OCI-LY7 (cell line): Measurements from ENCODE around the gene SMURF1. TPM values are rescaled to one million over a fixed set of nuclear protein-coding genes. Genes with fewer than 3 reads are reported as not detected.

ENCODE experiments used
- BruUV-seq: library from RNA; stranded (reverse); fragments of 400-500 nt; replicated peaks from 2 replicates; lab custom pipeline; 2021; lab: Mats Ljungman, UMichigan
- CTCF ChIA-PET: fragments of 300-600 bp; sonication (Branson Sonifier 250); formaldehyde crosslinking; loops from one replicate; lab custom pipeline; 2022; ENCODE audit warnings: antibody characterized with exemption; ENCODE audit not compliant: unreplicated experiment; lab: Charles Lee
- POLR2A ChIA-PET: fragments of 300-600 bp; sonication (Branson Sonifier 250); formaldehyde crosslinking; loops from one replicate; lab custom pipeline; 2022; ENCODE audit warnings: antibody characterized with exemption; lab: Charles Lee
- DNase-seq: peaks from one replicate; pipeline ENCODE4 v3.0.0-alpha.2; 2015; ENCODE audit warnings: low spot score
- H2AFZ ChIP-seq: fragments of 200-600 bp; sonication (generic), shearing (Covaris generic); 2 replicates; pipeline ENCODE4 v1.6.1; 2014; ENCODE audit warnings: mild to moderate bottlenecking, antibody characterized with exemption, low read length, moderate library complexity
- H3K27ac ChIP-seq: fragments of 200-600 bp; sonication (generic); 2 replicates; pipeline ENCODE4 v1.5.1; 2014; ENCODE audit warnings: mixed run types, low read depth, mild to moderate bottlenecking, moderate library complexity, low read length, inconsistent platforms; ENCODE audit not compliant: poor library complexity, severe bottlenecking
- H3K36me3 ChIP-seq: fragments of 200-600 bp; sonication (generic); 2 replicates; pipeline ENCODE4 v1.6.1; 2014; ENCODE audit warnings: mild to moderate bottlenecking, antibody characterized with exemption, low read length, moderate library complexity, mixed read lengths; ENCODE audit not compliant: insufficient read depth
- H3K4me1 ChIP-seq: fragments of 200-600 bp; sonication (generic); 2 replicates; pipeline ENCODE4 v1.5.1; 2014; ENCODE audit warnings: mild to moderate bottlenecking, low read length; ENCODE audit not compliant: insufficient read depth, poor library complexity, severe bottlenecking
- H3K4me2 ChIP-seq: fragments of 200-600 bp; sonication (generic); 2 replicates; pipeline ENCODE4 v1.6.1; 2014; ENCODE audit warnings: mild to moderate bottlenecking, low read length
- H3K4me3 ChIP-seq: fragments of 200-600 bp; sonication (generic); 2 replicates; pipeline ENCODE4 v1.5.1; 2014; ENCODE audit warnings: mild to moderate bottlenecking, low read depth, low read length; ENCODE audit not compliant: poor library complexity, severe bottlenecking
- H3K79me2 ChIP-seq: fragments of 200-600 bp; sonication (generic); 2 replicates; pipeline ENCODE4 v1.6.1; 2016; ENCODE audit warnings: low read depth, mild to moderate bottlenecking, low read length, moderate library complexity, mixed read lengths; ENCODE audit not compliant: insufficient read depth
- H3K9me2 ChIP-seq: fragments of 200-600 bp; sonication (generic); 2 replicates; pipeline ENCODE4 v1.6.1; 2016; ENCODE audit warnings: mild to moderate bottlenecking, low read length, mixed read lengths; ENCODE audit not compliant: insufficient read depth
- H3K9me3 ChIP-seq: fragments of 200-600 bp; sonication (generic); 2 replicates; pipeline ENCODE4 v1.6.1; 2014; ENCODE audit warnings: mild to moderate bottlenecking, mixed run types, low read length, mixed read lengths
- H4K20me1 ChIP-seq: fragments of 200-600 bp; sonication (generic); 2 replicates; pipeline ENCODE4 v1.6.1; 2014; ENCODE audit warnings: mild to moderate bottlenecking, antibody characterized with exemption, low read length, moderate library complexity, mixed read lengths; ENCODE audit not compliant: insufficient read depth
- CTCF ChIP-seq: fragments of 200-600 bp; sonication (generic); conservative IDR thresholded peaks from 2 replicates; pipeline ENCODE4 v1.5.1; 2014; ENCODE audit warnings: mild to moderate bottlenecking, antibody characterized with exemption, low read length, moderate library complexity, mixed read lengths
- EZH2phosphoT487 ChIP-seq: fragments of 200-600 bp; sonication (generic); IDR thresholded peaks from 2 replicates; pipeline ENCODE4 v1.6.1; 2018; ENCODE audit warnings: low read depth, borderline replicate concordance, mild to moderate bottlenecking, mixed run types, antibody characterized with exemption, low read length, moderate library complexity, mixed read lengths
- intact Hi-C: fragments of 100-400 bp; cut with micrococcal nuclease; formaldehyde crosslinking; loops from one replicate; pipeline ENCODE4 v1.10.0; 2022; ENCODE audit not compliant: unreplicated experiment
- total RNA-seq, 2 experiments: library from RNA; depleted of rRNA in 1 of 2; stranded (reverse); fragments of >200 nt in 1 of 2; shearing (Covaris generic) in 1 of 2; gene quantifications; 2 replicates each; pipeline ENCODE4 v1.2.3, GENCODE V29; 2014 to 2022

The SMURF1 gene
- total RNA-seq, 2 experiments from 2014 or later, result 11.5 to 17.8 TPM

- no peak overlapping the region; the same call in 1 of the 2 replicates for H3K4me2 ChIP-seq
- no peaks in the 10 kb centered on the region for H4K20me1 ChIP-seq
- ChIA-PET POLR2A (no interaction called here), CTCF (no interaction called here)
- no peaks in the 10 kb centered on the region for H3K36me3 ChIP-seq
- intact Hi-C loops, result no loop called here
- H3K4me1 ChIP-seq, result no peaks in the 10 kb centered on the region
- DNase-seq, result no peak
- H3K9me2 ChIP-seq, result no peaks in the 10 kb centered on the region
- no peak overlapping the region for H3K4me3 ChIP-seq
- no peaks in the 10 kb centered on the region for H3K79me2 ChIP-seq
- H3K27ac ChIP-seq, result no peak overlapping the region
- no peak overlapping the region for H2AFZ ChIP-seq
- BruUV-seq, result no TSS peak
- H3K9me3 ChIP-seq, result no peaks in the 10 kb centered on the region
- TF ChIP-seq EZH2phosphoT487 (no peak), CTCF (no peak)
These were observed 64.8 kb downstream of the SMURF1 start for GRCh38 chr7:99079104-99079503.

- Histone ChIP-seq H3K4me3 (no peak overlapping the region), H3K9me3 (no peaks in the 10 kb centered on the region), H3K79me2 (peaks cover 4% of the 10 kb centered on the region; the same call in 1 of the 2 replicates), H2AFZ (no peak overlapping the region), H3K27ac (no peak overlapping the region), H3K4me1 (no peaks in the 10 kb centered on the region), H3K4me2 (no peak overlapping the region), H4K20me1 (no peaks in the 10 kb centered on the region), H3K9me2 (no peaks in the 10 kb centered on the region), H3K36me3 (no peaks in the 10 kb centered on the region)
- intact Hi-C loops, result no loop called here
- CTCF ChIA-PET, result no interaction called here
- no TSS peak for BruUV-seq
- TF ChIP-seq EZH2phosphoT487 (no peak), CTCF (no peak)
- no peak for DNase-seq
- POLR2A ChIA-PET, result interaction anchor here (0.6 kb wide), 1 partner anchor 318 kb away, joined by 3 read pairs; no protein-coding TSS in a partner anchor
These were observed 65.5 kb downstream of the SMURF1 start for GRCh38 chr7:99078416-99078815.

GRCh38 chr7:99076615-99077014 is 67.3 kb downstream of the SMURF1 start:
- POLR2A ChIA-PET, result interaction anchor here (0.9 to 1.1 kb wide), 2 partner anchors 18 to 120 kb away, joined by 3 to 4 read pairs; no protein-coding TSS in a partner anchor
- Histone ChIP-seq H3K27ac (no peak overlapping the region), H3K4me3 (no peak overlapping the region), H4K20me1 (0 out of 2 replicates have a peak, but pooled peaks cover 6% of the 10 kb centered on the region), H3K4me1 (no peaks in the 10 kb centered on the region), H3K9me3 (no peaks in the 10 kb centered on the region), H3K79me2 (peaks cover 4% of the 10 kb centered on the region; the same call in 1 of the 2 replicates), H3K36me3 (no peaks in the 10 kb centered on the region), H3K9me2 (no peaks in the 10 kb centered on the region), H3K4me2 (no peak overlapping the region), H2AFZ (no peak overlapping the region)
- TF ChIP-seq CTCF (no peak), EZH2phosphoT487 (no peak)
- DNase-seq, result no peak
- BruUV-seq, result no TSS peak
- intact Hi-C loops, result no loop called here
- CTCF ChIA-PET, result no interaction called here
